GM19240 (cell line): ENCODE data around the gene TBCD.
"Not testable (repeated sequence)": the region's sequence is repeated elsewhere in the genome, so short reads cannot be mapped to it uniquely, and the experiment has no call there.

Experiments used
- DNase-seq: peaks from one replicate; pipeline ENCODE4 v3.0.0; 2011; ENCODE audit warnings: low spot score; ENCODE audit not compliant: insufficient read length

TBCD gene

GRCh38 chr17:82729479-82730260 is 22.2 kb upstream of the TBCD start:
- no peak for DNase-seq

DNA sequence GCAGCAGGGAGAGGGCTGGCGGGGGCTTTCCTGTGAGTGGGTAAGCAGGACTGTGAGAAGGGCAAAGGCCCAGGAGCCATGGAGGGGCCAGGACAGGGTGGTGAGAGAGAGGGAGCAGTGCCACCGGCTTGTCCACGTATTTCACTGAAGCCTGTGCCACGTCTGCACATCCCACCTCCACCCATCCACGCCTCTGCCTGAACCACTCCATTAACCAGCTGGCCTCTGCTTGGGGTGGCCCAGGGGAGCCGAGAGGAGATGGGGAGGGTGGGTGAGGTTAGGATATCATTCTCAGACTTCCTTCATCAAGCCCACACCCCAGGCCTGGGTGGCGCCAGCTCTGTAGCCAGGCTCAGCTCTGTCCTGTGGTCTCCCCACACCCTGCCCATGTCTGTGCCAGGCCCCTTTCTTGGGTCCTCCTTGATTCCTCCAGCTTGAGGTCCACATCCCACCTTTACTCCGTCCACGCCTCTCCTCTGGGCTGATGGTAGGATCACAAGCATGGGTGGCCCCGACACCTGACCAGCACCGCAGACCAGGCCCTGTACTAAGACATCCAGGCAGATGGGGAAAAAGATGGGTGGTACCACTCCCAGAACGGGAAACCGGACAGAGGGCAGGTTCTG is 19.6 kb upstream of the TBCD start:
- DNase-seq = no peak

DNA sequence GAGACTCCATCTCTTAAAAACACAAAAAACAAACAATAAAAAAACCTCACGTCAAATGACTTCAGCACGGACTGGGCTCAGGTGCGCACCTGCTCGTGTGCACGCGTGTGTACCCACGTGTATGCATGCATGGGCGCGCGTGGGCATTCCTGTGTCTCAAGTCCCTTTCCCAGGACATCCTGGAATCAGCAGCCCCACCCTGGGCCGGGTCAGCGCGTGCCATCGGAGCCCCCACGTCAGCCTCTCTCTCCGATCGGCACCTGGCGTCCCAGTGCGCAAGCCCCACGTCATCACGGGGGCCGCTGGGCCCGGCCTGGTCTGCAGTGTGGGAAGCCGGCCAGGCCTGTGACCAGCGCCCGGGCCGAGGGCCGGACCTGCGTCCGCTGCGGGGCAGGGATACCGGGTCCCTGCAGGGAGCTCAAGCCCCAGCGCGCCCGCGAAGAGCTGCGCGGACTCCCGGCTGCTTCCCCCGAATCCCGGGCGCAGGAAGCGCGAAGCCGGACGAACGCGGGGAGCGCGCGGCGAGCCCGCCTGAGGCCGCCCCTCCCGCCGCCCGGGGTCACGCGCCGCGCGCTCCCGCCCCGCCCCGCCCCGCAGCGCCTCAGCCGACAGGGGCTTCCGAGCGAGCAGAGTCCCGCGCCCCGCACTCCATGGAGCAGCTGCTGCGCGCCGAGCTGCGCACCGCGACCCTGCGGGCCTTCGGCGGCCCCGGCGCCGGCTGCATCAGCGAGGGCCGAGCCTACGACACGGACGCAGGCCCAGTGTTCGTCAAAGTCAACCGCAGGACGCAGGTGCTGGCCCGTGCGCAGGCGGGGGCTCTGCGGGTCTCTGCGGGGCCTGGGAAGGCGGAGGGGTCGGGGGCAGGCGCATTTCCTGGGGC is 16.6 kb upstream of the TBCD start, which contains the start of gene FN3K:
Gene FN3K, plus strand, starts transcription at position 629 of the 880 bp plus-strand sequence. Its CDS starts 22 bp downstream, at position 651.
- DNase-seq = no peak

GRCh38 chr17:82736511-82737185 is 15.2 kb upstream of the TBCD start:
- no peak for DNase-seq

DNA sequence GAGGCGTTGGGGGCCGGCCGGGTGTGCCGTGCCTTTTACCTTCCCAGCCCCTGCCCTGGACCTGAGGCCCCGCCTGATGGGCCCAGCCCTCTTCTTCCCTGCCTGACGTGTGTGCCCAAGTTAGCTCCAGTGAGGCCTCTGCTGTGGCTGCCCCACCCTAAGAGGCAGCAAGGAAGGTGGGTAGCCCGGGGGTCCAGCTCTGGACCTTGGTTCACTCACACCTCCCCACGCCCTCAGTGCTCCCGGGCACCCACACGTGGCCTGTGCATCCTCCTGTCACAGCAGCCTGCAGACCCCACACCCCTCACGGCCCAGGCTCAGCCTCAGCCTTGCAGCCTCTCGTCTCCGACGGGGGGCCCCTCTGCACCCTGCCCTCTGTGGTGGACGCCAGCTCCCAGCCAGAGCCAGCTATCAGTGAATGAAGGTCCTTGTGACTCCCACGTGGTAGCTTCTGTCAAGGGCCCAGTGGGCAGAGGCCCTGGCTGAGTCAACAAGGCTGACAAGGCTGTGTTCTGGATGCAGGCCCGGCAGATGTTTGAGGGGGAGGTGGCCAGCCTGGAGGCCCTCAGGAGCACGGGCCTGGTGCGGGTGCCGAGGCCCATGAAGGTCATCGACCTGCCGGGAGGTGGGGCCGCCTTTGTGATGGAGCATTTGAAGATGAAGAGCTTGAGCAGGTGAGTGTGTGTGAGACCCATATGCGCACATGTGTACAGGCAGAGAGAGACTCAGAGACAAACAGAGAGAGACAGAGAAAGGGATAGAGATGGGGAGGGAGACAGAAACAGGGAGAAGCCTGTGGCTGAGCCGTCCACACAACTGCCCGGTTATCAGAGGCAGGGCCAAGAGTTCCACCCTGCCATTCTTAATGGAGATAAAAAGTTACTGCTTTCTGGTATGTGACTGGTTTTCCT is 13.6 kb upstream of the TBCD start:
- no peak for DNase-seq

DNA sequence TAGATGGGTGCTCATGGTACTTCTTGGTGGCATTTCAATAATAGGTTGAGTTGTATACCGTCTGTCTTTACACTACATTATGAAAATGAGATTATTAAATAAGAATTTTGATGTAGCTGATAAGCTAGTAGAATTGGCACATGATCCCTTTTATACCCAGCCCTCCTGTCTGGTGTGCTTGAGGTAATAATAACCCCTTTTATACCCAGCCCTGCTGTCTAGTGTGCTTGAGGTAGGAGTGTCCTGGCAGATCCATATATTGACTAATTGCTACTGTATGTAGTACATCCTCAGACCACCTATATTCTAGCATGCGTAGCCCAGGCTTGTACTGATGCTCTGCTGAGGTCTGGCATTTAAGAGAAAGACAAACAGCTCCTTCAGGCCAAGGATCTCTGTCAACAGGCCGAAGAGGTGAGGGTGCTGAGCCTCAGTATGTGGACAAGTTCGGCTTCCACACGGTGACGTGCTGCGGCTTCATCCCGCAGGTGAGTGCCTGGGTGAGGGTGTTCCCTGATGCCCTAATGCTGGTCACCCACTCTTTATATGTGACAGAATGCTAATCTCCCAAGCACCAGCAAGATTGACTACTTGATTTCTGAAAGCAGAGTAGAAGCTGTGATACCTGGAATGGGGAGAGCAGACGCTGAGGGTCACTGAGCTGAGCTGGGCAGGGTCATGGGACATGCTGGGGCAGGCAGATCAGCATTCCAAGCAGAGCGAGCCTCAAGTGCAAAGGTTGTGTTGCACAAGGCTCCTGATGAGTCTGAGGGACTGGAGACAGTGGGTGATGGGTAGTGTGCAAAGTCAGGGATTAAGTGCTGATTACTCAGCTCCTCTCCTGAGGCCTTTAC is 10.7 kb upstream of the TBCD start:
- no peak for DNase-seq

GRCh38 chr17:82743344-82744219 is 8.3 kb upstream of the TBCD start:
- DNase-seq = no peak

DNA sequence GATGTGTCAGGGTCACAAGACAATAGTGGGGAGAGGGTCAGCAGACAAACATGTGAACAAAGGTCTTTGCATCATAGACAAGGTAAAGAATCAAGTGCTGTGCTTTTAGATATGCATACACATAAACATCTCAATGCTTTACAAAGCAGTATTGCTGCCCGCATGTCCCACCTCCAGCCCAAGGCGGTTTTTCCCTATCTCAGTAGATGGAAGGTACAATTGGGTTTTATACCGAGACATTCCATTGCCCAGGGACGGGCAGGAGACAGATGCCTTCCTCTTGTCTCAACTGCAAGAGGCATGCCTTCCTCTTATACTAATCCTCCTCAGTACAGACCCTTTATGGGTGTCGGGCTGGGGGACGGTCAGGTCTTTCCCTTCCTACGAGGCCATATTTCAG is 7.1 kb upstream of the TBCD start:
- not testable (repeated sequence) for DNase-seq

GRCh38 chr17:82745524-82745923 is 6.3 kb upstream of the TBCD start:
- no peak for DNase-seq

- DNase-seq = no peak
These were observed 3.1 kb upstream of the TBCD start for GRCh38 chr17:82748756-82749155.

DNA sequence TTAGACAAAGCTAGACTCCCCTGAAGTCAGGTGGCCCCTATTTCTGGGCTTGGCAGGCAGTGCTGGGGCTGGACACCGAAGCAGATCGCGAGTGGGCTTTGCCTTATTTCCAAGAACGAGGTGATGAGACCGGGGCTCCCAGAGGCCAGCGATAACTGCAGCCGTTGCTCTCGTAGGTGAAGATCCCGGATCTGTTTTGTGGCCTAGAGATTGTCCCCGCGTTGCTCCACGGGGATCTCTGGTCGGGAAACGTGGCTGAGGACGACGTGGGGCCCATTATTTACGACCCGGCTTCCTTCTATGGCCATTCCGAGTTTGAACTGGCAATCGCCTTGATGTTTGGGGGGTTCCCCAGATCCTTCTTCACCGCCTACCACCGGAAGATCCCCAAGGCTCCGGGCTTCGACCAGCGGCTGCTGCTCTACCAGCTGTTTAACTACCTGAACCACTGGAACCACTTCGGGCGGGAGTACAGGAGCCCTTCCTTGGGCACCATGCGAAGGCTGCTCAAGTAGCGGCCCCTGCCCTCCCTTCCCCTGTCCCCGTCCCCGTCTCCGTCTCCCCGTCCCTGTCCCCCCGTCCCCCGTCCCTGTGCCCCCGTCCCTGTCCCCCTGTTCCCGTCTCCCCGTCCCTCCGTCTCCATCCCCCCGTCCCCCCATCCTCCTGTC is 1.5 kb upstream of the TBCD start:
- no peak for DNase-seq

- no peak for DNase-seq
These were observed 694 bp upstream of the TBCD start for GRCh38 chr17:82751171-82751570.

DNA sequence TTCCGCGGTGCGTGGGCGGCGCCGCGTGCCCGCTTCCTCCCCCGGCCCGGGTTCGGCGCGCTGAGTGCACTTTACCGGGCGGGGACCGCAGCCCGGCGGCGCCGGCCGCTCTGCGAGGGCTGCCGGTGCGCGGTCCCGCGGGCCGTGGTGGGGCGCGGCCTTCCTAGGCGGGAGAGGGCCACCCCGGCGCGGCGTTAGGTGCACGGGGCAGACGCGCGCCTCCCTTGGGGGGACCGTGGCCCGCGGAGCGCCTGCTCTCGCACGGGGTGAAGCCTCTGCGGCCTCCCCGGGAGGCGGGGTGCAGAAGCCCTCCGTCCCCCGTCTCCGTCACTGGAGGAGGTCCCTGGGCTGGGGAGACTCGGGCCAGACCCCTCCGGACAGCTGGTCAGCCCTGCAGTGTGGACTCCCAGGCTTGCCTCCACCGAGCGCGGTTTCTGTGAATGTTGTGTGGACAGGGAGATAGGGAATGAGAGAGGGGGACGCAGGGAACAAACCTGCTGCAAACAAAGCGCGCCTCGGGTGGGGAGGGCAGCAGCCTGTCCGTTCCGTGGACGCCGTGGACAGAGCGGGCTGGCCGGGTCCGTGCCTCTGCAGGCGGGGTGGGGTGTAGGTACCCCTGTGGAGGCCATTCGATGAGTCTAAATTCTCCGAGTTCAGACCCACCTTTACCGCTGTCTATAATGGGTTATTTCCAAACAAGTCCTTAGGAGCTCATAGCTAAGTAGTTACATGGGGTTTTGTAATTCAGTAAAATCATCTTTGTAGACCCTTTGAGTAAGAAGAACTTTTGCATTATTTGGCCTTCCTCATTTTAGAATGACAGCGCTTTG is 721 bp downstream of the TBCD start:
- no peak for DNase-seq

DNA sequence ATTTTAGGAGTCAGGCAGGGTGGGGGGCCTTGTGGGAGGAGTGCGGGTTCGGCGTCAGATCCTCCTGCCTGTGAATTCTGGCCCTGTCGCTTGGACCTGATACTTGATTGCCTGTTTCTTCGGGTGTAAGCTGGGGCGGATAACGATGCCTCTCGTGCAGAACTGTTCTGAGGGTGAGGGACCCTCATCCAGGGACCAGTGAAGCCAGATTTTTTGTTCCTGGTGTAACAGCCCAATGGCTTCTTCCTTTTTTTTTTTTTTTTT is 1.3 kb downstream of the TBCD start:
- no peak for DNase-seq

DNA sequence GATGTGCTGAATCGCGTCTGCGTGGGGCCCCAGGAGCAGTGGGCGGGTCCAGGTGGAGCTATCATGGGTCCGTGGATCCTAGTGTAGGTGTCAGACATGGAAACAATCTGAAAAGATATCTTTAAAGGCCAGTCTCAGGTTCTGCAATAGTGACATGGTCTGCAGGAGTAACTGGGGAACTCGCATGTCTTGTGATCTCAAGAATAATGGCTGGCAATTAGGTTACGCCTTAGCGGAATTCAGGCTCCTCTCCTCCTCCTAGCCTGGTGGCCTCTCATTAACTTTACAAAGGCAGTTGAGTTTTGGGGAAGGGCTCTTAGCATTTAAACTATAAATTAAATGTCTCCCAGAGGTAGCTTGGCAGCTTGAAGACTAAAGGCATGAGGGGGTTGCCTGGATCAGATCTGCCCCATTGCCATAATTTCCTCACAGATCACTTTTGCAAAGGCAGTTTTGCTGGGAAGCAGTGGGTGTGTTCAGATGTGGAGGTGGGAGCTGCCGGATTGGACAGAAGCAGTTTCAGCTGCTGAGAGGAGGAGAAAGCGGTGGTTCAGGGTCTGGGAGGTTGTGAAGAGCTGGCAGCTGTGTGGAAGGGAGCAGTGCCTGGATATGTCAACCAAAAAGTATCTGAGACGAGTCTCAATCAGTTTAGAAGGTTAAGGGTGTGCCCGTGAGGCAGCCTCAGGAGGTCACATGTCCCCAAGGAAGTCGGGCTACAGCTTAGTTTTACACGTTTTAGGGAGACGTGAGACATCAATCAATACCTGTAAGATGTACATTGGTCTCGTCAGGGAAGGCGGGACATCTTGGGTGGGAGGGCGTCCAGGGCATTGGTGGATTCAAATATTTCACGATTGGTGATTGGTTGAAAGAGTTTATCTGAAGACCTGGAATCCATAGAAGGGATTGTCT is 2.7 kb downstream of the TBCD start:
- DNase-seq = no peak

DNA sequence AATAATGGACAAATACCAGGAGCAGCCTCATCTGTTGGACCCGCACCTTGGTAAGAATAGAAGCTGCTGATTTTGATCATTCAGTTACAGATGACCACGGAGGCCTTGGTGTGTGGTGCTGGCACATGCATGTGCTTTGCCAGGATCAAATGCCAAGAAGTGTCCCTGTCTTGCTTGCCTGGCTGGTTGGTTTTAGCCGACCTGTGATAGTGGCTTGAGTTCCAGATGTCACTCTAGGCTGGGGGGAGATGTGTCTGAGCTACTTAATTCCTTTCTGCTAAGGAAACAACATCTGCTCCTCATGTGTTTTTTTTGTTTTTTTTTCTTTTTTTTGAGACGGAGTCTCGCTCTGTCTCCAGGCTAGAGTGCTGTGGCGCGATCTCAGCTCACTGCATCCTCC is 4.3 kb downstream of the TBCD start:
- no peak for DNase-seq
